ENCODE data around the gene ESYT2. TPM values are rescaled to one million over a fixed set of nuclear protein-coding genes. Genes with fewer than 3 reads are reported as not detected.
A peak's percentile ranks its signal among the peaks of the same experiment; 100 is the strongest.

Gene ESYT2
- total RNA-seq, 2 donors from 2014 or later, result 30.7 to 36.9 TPM

DNA sequence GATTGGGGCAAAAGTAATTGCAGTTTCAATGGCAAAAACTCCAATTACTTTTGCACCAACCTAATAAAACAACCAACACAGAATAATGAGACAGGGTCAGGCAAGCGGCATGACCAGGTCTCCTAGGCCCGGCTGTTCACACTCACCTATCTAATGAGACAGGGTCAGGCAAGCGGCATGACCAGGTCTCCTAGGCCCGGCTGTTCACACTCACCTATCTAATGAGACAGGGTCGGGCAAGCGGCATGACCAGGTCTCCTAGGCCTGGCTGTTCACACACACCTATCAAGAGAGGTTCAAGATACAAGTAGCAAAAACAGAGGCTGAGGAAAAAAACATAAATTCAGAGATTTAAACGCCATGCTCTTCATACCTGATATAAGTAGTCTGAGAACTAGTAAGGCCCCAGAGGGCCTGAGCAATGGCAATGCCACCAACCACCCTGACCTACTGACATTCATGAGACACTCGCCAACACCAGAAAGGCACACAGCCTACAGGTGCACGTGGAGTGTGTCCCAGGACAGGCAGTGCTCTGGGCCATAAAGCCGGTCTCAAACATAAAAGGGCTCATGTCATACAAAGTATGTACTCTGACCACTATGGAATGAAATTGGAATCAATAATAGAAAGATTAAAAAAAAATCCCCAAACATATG lies 84.1 kb downstream of the ESYT2 start:
- Histone ChIP-seq H3K27ac (ENCODE audit: low read depth, low read length) (no peak overlapping the region), H3K9ac (ENCODE audit: extremely low read depth, low read length, poor library complexity, severe bottlenecking) (no peak overlapping the region), H3K9me3 (ENCODE audit: control insufficient read depth, low read length) (no peaks in the 10 kb centered on the region), H3K4me3 (ENCODE audit: low read length) (no peak overlapping the region), H3K4me1 (ENCODE audit: control insufficient read depth, insufficient read depth, low read length) (no peaks in the 10 kb centered on the region), H3K27me3 (ENCODE audit: control insufficient read depth, insufficient read depth, low read length, poor library complexity, severe bottlenecking) (no peaks in the 10 kb centered on the region), H3K36me3 (ENCODE audit: control insufficient read depth, insufficient read depth, low read length) (peaks cover 73% of the 10 kb centered on the region)
- Mint-ChIP-seq H3K36me3 (ENCODE audit: low read depth) (peaks cover 75% of the 10 kb centered on the region), H3K4me3 (no peak overlapping the region), H3K9me3 (no peaks in the 10 kb centered on the region), H3K4me1 (no peaks in the 10 kb centered on the region), H3K27me3 (ENCODE audit: insufficient read depth) (no peaks in the 10 kb centered on the region), H3K27ac (no peak overlapping the region)
- DNase-seq, result no peak
- TF ChIP-seq, protein P1, sequence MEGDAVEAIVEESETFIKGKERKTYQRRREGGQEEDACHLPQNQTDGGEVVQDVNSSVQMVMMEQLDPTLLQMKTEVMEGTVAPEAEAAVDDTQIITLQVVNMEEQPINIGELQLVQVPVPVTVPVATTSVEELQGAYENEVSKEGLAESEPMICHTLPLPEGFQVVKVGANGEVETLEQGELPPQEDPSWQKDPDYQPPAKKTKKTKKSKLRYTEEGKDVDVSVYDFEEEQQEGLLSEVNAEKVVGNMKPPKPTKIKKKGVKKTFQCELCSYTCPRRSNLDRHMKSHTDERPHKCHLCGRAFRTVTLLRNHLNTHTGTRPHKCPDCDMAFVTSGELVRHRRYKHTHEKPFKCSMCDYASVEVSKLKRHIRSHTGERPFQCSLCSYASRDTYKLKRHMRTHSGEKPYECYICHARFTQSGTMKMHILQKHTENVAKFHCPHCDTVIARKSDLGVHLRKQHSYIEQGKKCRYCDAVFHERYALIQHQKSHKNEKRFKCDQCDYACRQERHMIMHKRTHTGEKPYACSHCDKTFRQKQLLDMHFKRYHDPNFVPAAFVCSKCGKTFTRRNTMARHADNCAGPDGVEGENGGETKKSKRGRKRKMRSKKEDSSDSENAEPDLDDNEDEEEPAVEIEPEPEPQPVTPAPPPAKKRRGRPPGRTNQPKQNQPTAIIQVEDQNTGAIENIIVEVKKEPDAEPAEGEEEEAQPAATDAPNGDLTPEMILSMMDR (conservative IDR thresholded peaks at IDR 0.05), result no peak
- 86 to 100% methylated on average over 1 to 9 of the region's 10 CpGs for WGBS, 2 experiments (ENCODE audit: insufficient coverage in 1 of 2, insufficient read length in 1 of 2)

DNA sequence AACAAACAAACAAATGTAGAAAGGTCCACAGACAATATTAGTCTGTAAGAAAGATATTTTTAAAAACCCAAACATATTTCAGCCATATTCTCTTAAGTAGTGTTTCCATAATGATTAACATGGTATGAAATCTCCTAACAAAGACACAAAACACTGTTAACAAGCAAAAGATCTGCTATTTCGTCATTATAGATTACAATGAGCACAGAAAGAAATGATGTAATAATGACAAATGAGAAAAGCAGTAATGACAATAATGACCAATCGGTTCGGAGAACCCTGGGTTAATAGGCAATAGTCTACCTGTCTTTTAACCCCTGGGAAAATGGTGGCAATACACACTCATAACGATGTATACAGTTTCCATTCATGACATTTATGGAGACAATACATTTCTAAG lies 85.2 kb downstream of the ESYT2 start:
- Histone ChIP-seq H3K4me3 (ENCODE audit: low read length) (no peak overlapping the region), H3K27ac (ENCODE audit: low read depth, low read length) (no peak overlapping the region), H3K36me3 (ENCODE audit: control insufficient read depth, insufficient read depth, low read length) (peaks cover 71% of the 10 kb centered on the region), H3K9ac (ENCODE audit: extremely low read depth, low read length, poor library complexity, severe bottlenecking) (no peak overlapping the region), H3K9me3 (ENCODE audit: control insufficient read depth, low read length) (no peaks in the 10 kb centered on the region), H3K27me3 (ENCODE audit: control insufficient read depth, insufficient read depth, low read length, poor library complexity, severe bottlenecking) (no peaks in the 10 kb centered on the region), H3K4me1 (ENCODE audit: control insufficient read depth, insufficient read depth, low read length) (no peaks in the 10 kb centered on the region)
- Mint-ChIP-seq H3K4me3 (no peak overlapping the region), H3K4me1 (no peaks in the 10 kb centered on the region), H3K27ac (no peak overlapping the region), H3K9me3 (no peaks in the 10 kb centered on the region), H3K27me3 (ENCODE audit: insufficient read depth) (no peaks in the 10 kb centered on the region), H3K36me3 (ENCODE audit: low read depth) (peaks cover 72% of the 10 kb centered on the region)
- TF ChIP-seq, protein P1 (conservative IDR thresholded peaks at IDR 0.05), result no peak
- 94 to 100% methylated on average over 4 of the region's 4 CpGs for WGBS, 2 experiments (ENCODE audit: insufficient coverage in 1 of 2, insufficient read length in 1 of 2)
- no peak for DNase-seq

DNA sequence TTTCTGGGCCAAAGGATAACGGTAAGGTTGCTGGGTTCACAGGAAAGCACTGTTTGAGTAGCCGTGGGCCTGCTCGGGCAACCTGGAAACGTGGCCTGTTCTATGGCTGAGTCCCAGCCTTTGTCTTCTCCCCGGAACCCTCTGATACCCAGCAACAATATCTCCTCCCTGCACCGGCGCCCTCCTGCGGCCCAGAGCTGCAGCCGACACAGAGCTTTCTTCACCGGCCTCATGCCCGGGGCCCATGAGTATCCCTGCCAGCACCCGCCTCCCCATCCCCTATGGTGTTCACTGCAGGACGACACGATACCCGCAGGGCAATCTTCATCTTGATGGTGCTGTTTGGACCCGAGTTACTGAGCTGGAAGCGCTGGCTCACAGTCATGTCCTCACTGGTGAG lies 86.1 kb downstream of the ESYT2 start:
- H3K4me1 ChIP-seq (ENCODE audit: control insufficient read depth, insufficient read depth, low read length), result no peaks in the 10 kb centered on the region
- WGBS, 2 experiments (ENCODE audit: insufficient coverage in 1 of 2, insufficient read length in 1 of 2), result 91 to 96% methylated on average over 9 to 17 of the region's 17 CpGs

More for the DNA sequence above, 86.1 kb downstream of the ESYT2 start:
- TF ChIP-seq, protein P1 (conservative IDR thresholded peaks at IDR 0.05), result peak; percentile 51
- H3K9ac ChIP-seq (ENCODE audit: extremely low read depth, low read length, poor library complexity, severe bottlenecking), result no peak overlapping the region
- peaks cover 77% of the 10 kb centered on the region for H3K36me3 Mint-ChIP-seq (ENCODE audit: low read depth)
- no peaks in the 10 kb centered on the region for H3K9me3 Mint-ChIP-seq
- no peaks in the 10 kb centered on the region for H3K4me1 Mint-ChIP-seq
- H3K4me3 ChIP-seq (ENCODE audit: low read length), result no peak overlapping the region
- H3K27ac ChIP-seq (ENCODE audit: low read depth, low read length), result no peak overlapping the region
- no peak overlapping the region for H3K4me3 Mint-ChIP-seq
- H3K27me3 Mint-ChIP-seq (ENCODE audit: insufficient read depth), result no peaks in the 10 kb centered on the region
- DNase-seq, result peak; percentile 78
- peaks cover 77% of the 10 kb centered on the region for H3K36me3 ChIP-seq (ENCODE audit: control insufficient read depth, insufficient read depth, low read length)
- H3K27ac Mint-ChIP-seq, result peak overlapping the region; percentile 80
- H3K9me3 ChIP-seq (ENCODE audit: control insufficient read depth, low read length), result no peaks in the 10 kb centered on the region
- H3K27me3 ChIP-seq (ENCODE audit: control insufficient read depth, insufficient read depth, low read length, poor library complexity, severe bottlenecking), result no peaks in the 10 kb centered on the region
